CD4-positive, alpha-beta T cell (primary cell): ENCODE data around the gene LALBA. TPM values are rescaled to one million over a fixed set of nuclear protein-coding genes. Genes with fewer than 3 reads are reported as not detected.

Source experiments
- ATAC-seq: fragments of 200-7000 bp; cut with Tn5 transposase; one replicate; pipeline ENCODE4 v1.10.0; 2022; ENCODE audit warnings: mild to moderate bottlenecking; ENCODE audit not compliant: poor library complexity
- CTCF ChIA-PET: fragments of 350-600 bp; sonication (Branson Sonifier 250); formaldehyde crosslinking; loops from one replicate; lab custom pipeline; 2021; ENCODE audit warnings: antibody characterized with exemption, inconsistent platforms; lab: Charles Lee
- POLR2A ChIA-PET: fragments of 350-600 bp; sonication (Branson Sonifier 250); formaldehyde crosslinking; loops from one replicate; lab custom pipeline; 2021; ENCODE audit warnings: antibody characterized with exemption, inconsistent platforms; lab: Charles Lee
- DNase-seq, 14 experiments: peaks; one replicate each; pipeline ENCODE4 v3.0.0-alpha.2; 2013 to 2020; ENCODE audit warnings: mixed read lengths in 2 of 14
- H3K27ac ChIP-seq, 2 donors: one replicate each; pipeline versions ENCODE4 v1.5.1 to v1.7.0; 2013; ENCODE audit warnings: low read length in 2 of 2, low read depth in 1 of 2, mild to moderate bottlenecking in 1 of 2
- H3K27me3 ChIP-seq, 2 experiments: 1 replicate in 1 of 2; 2 replicates in 1 of 2; pipeline versions ENCODE4 v1.6.1 to v1.7.0; 2013; ENCODE audit warnings: low read length in 2 of 2, control low read depth in 1 of 2, mild to moderate bottlenecking in 1 of 2, moderate library complexity in 1 of 2; ENCODE audit not compliant: insufficient read depth in 2 of 2, control insufficient read depth in 1 of 2
- H3K36me3 ChIP-seq: one replicate; pipeline ENCODE4 v1.6.1; 2013; ENCODE audit warnings: low read length, control low read depth; ENCODE audit not compliant: insufficient read depth
- H3K4me1 ChIP-seq: one replicate; pipeline ENCODE4 v1.6.1; 2013; ENCODE audit warnings: low read length, control low read depth; ENCODE audit not compliant: insufficient read depth
- H3K4me3 ChIP-seq: one replicate; pipeline ENCODE4 v1.5.1; 2013; ENCODE audit warnings: mild to moderate bottlenecking, low read length, moderate library complexity
- H3K9me3 ChIP-seq, 2 experiments: 1 replicate in 1 of 2; 2 replicates in 1 of 2; pipeline versions ENCODE4 v1.6.1 to v1.7.0; 2013; ENCODE audit warnings: low read length in 2 of 2, mild to moderate bottlenecking in 2 of 2, control low read depth in 1 of 2, moderate library complexity in 1 of 2; ENCODE audit not compliant: control insufficient read depth in 1 of 2, insufficient read depth in 1 of 2
- H3K27ac Mint-ChIP-seq: one replicate; pipeline ENCODE4 v1.8.0; 2020; ENCODE audit warnings: mixed read lengths
- H3K27me3 Mint-ChIP-seq: one replicate; pipeline ENCODE4 v1.8.0; 2021; ENCODE audit warnings: mixed read lengths
- H3K36me3 Mint-ChIP-seq: one replicate; pipeline ENCODE4 v1.8.0; 2021; ENCODE audit warnings: low read depth, mixed read lengths
- H3K4me1 Mint-ChIP-seq: one replicate; pipeline ENCODE4 v1.8.0; 2021; ENCODE audit warnings: low read depth, mixed read lengths
- H3K4me3 Mint-ChIP-seq: one replicate; pipeline ENCODE4 v1.8.0; 2020; ENCODE audit warnings: mild to moderate bottlenecking, mixed read lengths
- H3K9me3 Mint-ChIP-seq: one replicate; pipeline ENCODE4 v1.8.0; 2020; ENCODE audit warnings: mixed read lengths
- CTCF ChIP-seq: fragments of 200-600 bp; IDR thresholded peaks from one replicate; pipeline ENCODE4 v1.8.0; 2022; ENCODE audit warnings: antibody characterized with exemption, mild to moderate bottlenecking
- intact Hi-C, 2 experiments: fragments of 100-400 bp; cut with DNase I in 1 of 2; cut with micrococcal nuclease in 1 of 2; formaldehyde crosslinking; loops; one replicate each; pipeline versions ENCODE4 v1.15.1 to v1.9.0; 2023 to 2025; cut with DNase I, micrococcal nuclease
- total RNA-seq, 174 experiments: library from RNA in 2 of 174; stranded (reverse) in 2 of 174; gene quantifications; one replicate each; pipeline ENCODE4 v1.2.3 and lab custom pipeline; 2021 to 2026

The LALBA gene
- total RNA-seq, 2 experiments from 2014 or later: not detected

DNA sequence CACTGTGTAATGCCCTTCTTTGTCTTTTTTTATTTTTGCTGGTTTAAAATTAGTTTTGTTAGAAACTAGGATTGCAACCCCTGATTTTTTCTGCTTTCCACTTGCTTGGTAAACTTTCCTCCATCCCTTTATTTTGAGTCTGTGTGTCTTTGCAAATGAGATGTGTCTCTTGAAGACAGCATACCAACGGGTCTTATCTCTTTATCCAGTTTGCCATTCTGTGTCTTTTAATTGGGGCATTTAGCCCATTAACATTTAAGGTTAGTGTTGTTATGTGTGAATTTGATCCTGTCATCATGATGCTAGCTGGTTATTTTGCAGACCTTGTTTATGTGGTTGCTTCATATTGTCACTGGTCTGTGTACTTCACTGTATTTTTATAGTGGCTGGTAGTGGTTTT lies 43.5 kb upstream of the LALBA start:
- no peak overlapping the region for H3K4me3 ChIP-seq
- ATAC-seq (no peak), DNase-seq (no peak)
- no peak overlapping the region for H3K27ac ChIP-seq
- peaks cover 57% of the 10 kb centered on the region for H3K27me3 Mint-ChIP-seq
- no peak overlapping the region for H3K4me3 Mint-ChIP-seq
- peaks cover 0 to 11% of the 10 kb centered on the region in 2 experiments for H3K27me3 ChIP-seq
- H3K9me3 Mint-ChIP-seq: peaks cover 21% of the 10 kb centered on the region
- H3K27ac Mint-ChIP-seq: no peak overlapping the region
- H3K36me3 Mint-ChIP-seq: peaks cover 10% of the 10 kb centered on the region
- ChIA-PET POLR2A (no interaction called here), CTCF (no interaction called here)
- intact Hi-C loops: loop anchor here (10.0 kb wide), 2 partner anchors 669 to 899 kb away; no protein-coding TSS in a partner anchor
- peaks cover 4 to 5% of the 10 kb centered on the region in 2 experiments for H3K9me3 ChIP-seq
- no peaks in the 10 kb centered on the region for H3K4me1 Mint-ChIP-seq
- H3K4me1 ChIP-seq: no peaks in the 10 kb centered on the region
- no peak for TF ChIP-seq CTCF
- no peaks in the 10 kb centered on the region for H3K36me3 ChIP-seq

- CTCF ChIA-PET: no interaction called here
- H3K27ac Mint-ChIP-seq: no peak overlapping the region
These were observed 32.5 kb upstream of the LALBA start for GRCh38 chr12:48602192-48602989.

DNA sequence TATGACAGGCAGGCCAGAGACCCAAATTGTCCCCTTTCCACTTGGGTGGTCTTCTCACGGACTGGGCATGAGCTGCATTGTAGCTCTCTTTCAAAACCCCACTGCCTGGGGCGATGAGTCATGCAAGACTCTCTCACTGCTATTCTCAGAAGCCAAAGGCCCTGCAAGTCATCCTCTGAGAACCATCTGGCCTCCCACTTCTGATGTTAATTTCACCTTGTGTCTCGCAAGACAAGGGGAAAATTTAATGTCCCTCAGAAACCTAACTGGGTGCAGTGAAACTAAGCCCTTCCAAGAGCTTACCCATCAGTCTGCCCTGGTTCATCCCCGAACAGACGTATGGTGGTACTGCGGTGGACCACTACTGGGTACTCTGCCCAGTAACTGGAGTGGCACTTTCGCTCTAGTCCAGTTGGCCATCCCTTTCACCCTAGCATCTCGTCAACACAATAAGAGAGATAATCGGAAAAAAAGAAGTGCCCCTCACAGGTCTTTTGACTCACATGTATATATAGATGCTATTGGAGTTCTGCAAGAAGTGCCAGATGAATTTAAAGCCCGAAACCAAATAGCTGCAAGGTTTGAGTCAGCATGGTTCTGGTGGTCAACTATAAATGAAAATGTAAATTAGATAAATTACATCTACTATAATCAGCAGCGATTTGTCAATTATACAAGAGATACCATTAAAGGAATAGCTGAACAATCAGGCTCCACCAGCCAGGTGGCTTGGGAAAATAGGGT lies 31.3 kb upstream of the LALBA start:
- H3K27ac ChIP-seq: no peak overlapping the region
- peaks cover 11% of the 10 kb centered on the region for H3K9me3 Mint-ChIP-seq
- H3K27me3 Mint-ChIP-seq: peaks cover 12% of the 10 kb centered on the region
- no peak for DNase-seq
- H3K4me1 Mint-ChIP-seq: no peaks in the 10 kb centered on the region
- no peak overlapping the region for H3K27ac Mint-ChIP-seq
- peaks cover 11 to 23% of the 10 kb centered on the region in 2 experiments for H3K9me3 ChIP-seq
- H3K4me3 Mint-ChIP-seq: no peak overlapping the region
- H3K27me3 ChIP-seq: peaks cover 0 to 7% of the 10 kb centered on the region in 2 experiments
- H3K4me1 ChIP-seq: no peaks in the 10 kb centered on the region
- CTCF ChIA-PET: no interaction called here
- no peaks in the 10 kb centered on the region for H3K36me3 Mint-ChIP-seq
- intact Hi-C loops: no loop called here
- H3K4me3 ChIP-seq: no peak overlapping the region
- H3K36me3 ChIP-seq: no peaks in the 10 kb centered on the region
- no peak for TF ChIP-seq CTCF
- POLR2A ChIA-PET: no interaction called here
- ATAC-seq: no peak

More at GRCh38 chr12:48602192-48602989, 32.5 kb upstream of the LALBA start:
- POLR2A ChIA-PET: no interaction called here
- TF ChIP-seq CTCF: no peak
- Mint-ChIP-seq H3K36me3 (peaks cover 7% of the 10 kb centered on the region), H3K4me1 (no peaks in the 10 kb centered on the region), H3K27me3 (peaks cover 12% of the 10 kb centered on the region), H3K4me3 (no peak overlapping the region), H3K9me3 (peaks cover 19% of the 10 kb centered on the region)
- Histone ChIP-seq H3K9me3 (peaks cover 11 to 25% of the 10 kb centered on the region in 2 experiments), H3K36me3 (no peaks in the 10 kb centered on the region), H3K27ac (no peak overlapping the region), H3K4me3 (no peak overlapping the region), H3K27me3 (peaks cover 0 to 7% of the 10 kb centered on the region in 2 experiments), H3K4me1 (no peaks in the 10 kb centered on the region)
- DNase-seq (no peak), ATAC-seq (no peak)
- intact Hi-C loops: no loop called here
